ENCODE data around the gene PDE4D.
"Not testable (repeated sequence)": the region's sequence is repeated elsewhere in the genome, so short reads cannot be mapped to it uniquely, and the experiment has no call there.

PDE4D gene

GRCh38 chr5:59496524-59497134, 396.9 kb downstream of the PDE4D start:
- DNase-seq, result no peak

DNA sequence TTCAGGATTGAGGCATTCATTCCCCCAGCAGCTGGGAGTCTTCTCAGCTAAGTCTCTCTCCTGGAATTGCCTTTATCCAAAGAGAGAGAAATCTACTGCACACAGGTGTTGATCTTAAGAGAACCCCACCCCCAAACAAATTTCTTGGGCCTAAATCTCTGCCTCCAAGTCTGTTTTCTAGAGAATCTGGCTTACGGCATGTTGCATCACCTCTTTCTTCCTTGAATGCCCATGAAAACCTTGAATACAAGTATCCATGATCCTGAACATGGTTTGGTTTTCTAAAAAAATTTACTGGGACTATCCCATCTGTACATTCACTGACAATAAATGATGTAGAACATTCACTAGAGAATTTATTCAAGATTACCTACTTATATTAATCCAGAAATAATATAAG, 401.6 kb downstream of the PDE4D start:
- no peak for DNase-seq

- no peak for DNase-seq
Measured at GRCh38 chr5:59489551-59489950, 404.0 kb downstream of the PDE4D start.

- no peak for DNase-seq
Measured at GRCh38 chr5:59487772-59488729, 405.5 kb downstream of the PDE4D start.

DNA sequence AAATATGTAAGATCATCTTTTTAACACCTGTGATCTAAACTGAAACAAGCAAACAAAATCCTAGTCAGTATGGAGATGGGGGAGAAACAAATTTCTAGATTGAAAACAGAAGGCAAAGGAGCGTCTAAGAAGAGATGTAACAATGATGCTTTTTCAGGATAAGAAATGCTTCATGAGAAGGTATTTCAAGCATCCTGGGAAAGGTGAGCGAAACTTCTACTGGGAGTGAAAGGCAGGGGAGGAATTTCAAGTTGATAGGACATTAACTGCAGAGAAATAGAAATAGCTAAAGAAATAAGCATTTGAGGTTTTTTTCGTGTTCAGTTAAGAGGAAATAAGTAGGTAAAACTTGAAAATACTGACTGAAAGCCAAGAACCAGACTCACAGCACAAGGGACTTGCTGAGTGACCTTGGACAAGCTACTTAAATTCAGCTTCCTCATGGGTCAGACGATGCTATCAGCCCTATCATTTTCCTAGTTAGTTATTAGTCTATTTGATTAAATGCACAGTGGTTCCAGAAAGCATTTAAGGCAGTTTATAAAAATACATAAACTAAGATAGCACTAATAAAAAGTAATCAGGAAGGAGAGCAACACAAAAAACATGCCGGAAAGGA, 406.3 kb downstream of the PDE4D start:
- DNase-seq, result no peak

DNA sequence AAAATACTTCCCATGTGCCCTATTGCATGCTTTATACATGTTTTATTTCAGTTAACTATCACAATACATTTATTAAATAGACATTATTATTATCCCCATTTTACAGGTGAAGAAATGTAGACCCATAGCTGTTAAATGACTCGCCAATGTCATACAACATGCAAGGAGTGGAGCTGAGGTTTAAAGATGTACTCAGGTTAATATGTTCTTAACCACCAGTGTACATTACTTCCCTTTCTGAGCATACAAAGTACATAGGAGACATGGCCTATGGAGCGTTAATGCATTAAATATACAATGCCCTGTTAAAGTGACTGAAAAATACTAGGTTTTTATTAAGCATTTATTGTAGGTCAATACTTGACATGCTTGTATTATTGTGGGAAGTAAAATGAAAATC, 407.0 kb downstream of the PDE4D start:
- DNase-seq, result no peak

GRCh38 chr5:59485629-59486439, 407.7 kb downstream of the PDE4D start:
- no peak for DNase-seq

GRCh38 chr5:59485107-59485506, 408.4 kb downstream of the PDE4D start:
- no peak for DNase-seq

- no peak for DNase-seq
Measured at GRCh38 chr5:59484618-59485017, 408.9 kb downstream of the PDE4D start.

DNA sequence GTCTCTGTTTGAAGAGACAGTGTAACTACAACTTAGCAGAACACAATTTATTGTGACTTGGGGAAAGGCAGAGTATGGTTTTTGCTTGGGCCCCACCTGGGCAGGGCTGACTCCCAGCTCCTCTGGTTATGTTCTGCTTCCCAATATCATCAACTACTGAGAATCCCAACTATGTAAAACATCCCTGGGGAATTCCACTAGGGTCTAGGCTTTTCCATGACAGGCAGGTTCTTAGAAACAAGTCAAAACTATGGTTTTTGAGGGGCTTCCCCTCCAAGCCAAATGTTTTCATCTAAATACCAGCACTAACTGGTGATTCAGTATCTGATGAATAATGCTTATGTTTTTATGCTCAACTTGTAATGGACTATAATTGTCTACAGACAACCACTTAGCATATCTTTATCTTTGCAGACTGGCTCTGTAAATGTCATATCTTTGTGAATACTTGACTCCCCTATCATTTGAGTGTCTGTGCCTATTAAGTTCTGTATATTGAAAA, 409.5 kb downstream of the PDE4D start:
- no peak for DNase-seq

DNA sequence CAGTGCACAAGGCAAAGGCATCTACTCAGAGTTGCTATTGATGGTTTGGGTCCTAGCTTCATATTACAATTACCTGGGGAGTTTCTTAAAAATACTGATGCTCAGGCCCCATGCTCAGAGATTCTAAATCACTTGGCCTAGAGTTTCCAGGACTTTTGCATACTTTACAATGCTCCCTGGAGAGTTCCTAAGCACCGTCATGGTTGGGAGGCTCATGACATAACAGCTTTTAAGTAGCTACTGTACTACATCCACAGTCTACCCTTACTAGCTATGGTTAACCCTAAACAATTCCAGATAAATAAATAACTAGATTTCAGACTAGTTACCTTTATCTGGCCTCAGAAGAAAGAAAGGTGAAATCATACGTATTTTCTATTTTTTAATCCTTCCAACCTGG, 414.4 kb downstream of the PDE4D start:
- no peak for DNase-seq

DNA sequence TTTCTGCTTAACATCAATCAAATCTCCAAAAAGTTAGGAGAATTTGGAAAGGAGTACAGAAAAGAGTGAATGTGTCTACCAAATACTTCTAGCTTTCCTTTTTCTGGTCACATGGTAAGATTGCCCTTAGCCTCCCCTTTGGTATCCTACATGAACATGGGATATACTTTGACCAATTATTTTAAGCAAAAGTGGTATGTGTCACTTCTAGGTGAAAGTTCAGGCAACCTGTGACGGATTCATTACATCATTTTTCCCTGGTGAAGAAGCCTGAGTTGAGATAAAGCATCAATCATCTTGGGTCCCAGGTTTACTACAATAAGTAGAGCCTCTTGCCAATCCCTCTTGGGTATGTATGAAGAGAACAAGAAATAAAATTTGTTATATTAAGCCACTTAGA, 419.2 kb downstream of the PDE4D start:
- DNase-seq, result no peak

- no peak for DNase-seq
Measured at GRCh38 chr5:59473611-59474010, 419.9 kb downstream of the PDE4D start.

DNA sequence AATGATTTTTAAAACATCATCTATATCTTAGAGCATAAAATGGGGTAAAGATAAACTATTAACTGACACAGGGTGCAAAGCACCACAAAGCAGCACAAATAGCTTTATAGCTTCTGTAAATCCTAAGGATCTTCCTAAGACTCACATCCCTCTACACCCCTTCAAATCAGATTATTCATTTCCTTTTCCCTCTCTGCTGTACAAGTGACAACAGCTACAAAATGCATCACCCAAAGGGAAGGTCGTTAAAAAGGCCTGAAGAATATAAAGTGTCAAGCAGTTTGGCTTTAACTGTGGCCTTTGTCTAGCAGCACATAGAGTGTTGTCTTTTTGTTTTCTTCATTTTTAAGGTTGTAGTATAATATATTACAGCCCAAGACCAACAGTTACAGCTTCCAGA, 422.1 kb downstream of the PDE4D start:
- DNase-seq, result no peak

- no peak for DNase-seq
Measured at GRCh38 chr5:59467969-59468368, 425.6 kb downstream of the PDE4D start.

- no peak for DNase-seq
Measured at GRCh38 chr5:59466271-59466670, 427.3 kb downstream of the PDE4D start.

DNA sequence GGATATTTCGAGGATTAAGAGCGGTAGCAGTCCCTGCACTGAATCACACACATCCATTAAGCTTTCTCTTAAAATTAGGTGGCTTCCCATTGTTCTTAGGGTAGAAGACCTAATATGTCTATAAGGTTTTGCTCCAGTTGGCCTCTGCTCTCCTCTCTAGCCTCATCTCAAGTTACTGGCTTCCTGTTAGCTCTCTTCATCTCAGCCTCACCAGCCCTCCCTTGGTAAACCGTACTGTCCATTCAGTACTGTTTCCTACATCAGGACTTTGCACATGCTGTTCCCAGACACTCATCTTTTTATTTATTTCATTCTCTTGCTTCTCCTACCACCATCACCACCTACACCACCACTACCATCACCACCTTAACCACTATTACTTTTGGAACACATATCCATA, 428.6 kb downstream of the PDE4D start:
- DNase-seq, result no peak

DNA sequence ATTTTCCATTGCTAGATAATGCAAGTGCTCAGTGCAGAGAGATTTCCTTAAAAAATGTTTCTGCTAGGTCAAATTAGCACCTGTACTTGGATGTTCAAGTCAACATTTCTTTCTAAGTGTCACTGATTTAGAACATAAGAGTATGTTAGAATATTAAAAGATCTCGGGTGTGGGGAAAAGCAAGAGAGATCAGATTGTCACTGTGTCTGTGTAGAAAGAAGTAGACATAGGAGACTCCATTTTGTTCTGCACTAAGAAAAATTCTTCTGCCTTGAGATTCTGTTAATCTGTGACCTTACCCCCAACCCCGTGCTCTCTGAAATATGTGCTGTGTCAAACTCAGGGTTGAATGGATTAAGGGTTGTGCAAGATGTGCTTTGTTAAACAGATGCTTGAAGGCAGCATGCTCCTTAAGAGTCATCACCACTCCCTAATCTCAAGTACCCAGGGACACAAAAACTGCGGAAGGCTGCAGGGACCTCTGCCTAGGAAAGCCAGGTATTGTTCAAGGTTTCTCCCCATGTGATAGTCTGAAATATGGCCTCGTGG, 429.8 kb downstream of the PDE4D start:
- DNase-seq, result not testable (repeated sequence)

- no peak for DNase-seq
Measured at GRCh38 chr5:59462956-59463355, 430.6 kb downstream of the PDE4D start.

DNA sequence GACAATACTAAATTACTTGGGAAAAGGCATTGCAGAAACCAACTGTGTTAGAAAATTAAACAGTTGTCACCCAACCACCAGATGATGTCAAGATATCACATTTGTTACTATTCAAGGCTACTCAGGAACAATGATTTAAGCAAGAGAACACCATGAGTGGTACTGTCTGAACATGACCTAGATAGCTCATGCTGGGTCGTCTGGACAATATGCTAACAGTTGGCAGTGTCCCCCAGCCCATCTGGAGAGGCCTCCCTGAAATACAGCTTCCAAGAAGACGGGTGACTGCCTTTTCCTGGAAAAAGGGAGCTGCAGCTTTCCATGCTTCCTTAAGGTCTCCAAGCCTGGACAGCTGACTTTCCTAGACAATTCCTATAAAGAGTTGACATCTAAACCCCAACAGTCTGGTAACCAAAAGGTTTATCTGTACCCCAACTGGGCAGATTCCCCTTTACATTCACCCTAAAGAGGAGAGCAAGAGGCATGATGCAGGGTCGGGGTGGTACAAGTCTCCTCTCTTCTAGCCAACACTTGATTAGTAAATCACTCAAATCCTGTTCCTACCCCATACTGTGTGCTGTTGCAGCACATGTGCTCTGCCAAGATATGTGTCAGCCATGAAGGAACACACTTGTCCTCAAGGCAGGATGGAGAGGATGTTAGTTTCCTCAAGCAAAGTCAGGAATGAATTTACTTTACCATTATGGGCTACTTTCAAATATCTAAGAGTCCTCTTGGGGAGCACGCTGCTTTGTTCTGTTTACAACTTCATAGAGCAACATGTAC, 433.0 kb downstream of the PDE4D start:
- DNase-seq, result no peak

DNA sequence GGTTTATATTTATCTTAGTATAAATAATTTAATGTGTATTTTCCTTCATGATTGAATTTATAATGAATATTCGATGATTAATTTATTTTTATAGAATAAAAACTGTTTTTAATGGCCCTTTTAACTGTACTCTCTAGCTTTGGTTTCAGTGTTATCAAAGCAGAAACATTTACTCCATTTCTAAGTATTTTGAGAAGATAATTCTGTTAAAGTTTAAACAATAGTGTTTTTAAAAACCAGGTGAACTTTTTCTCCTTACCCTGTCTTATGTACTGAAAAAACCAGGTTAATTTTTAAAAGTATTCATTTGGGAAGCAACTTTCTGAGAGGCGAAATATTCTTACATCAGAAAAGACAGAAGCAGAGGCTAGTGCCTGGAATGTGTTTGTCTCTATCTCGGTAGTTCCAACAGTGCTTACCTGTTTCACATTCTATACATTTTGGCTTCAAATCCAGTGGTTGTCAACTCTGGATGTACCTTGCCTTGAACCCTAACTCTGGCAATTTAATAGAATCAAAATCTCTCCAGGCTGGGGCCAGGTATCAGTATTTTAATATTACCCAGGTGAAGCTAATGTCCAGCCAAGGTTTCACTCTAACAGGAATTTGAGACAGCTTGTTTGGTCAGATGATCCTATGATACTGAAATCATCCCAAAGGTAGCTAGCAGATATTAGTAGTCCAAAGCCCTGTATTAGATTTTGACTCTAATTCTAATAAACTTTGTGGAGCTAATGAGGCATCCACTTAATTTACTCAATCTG, 434.4 kb downstream of the PDE4D start:
- no peak for DNase-seq

Data from NCI-H2171 (cell line).